NOMO-1 treated with dmso at 0.1 percent for 144 hours (cell line): ENCODE measurements around the gene SLC66A3.
A peak's percentile ranks its signal among the peaks of the same experiment; 100 is the strongest.

Experiments
- DNase-seq: peaks from one replicate; lab custom pipeline; 2025; ENCODE audit not compliant: unreplicated experiment; lab: John Stamatoyannopoulos, UW

SLC66A3 gene

GRCh38 chr2:11213090-11213638, 57.9 kb downstream of the SLC66A3 start:
- DNase-seq: no peak

GRCh38 chr2:11213975-11214374, 58.7 kb downstream of the SLC66A3 start:
- no peak for DNase-seq

GRCh38 chr2:11214770-11215169, 59.5 kb downstream of the SLC66A3 start:
- no peak for DNase-seq

- DNase-seq: no peak
Measured at GRCh38 chr2:11215407-11215806, 60.1 kb downstream of the SLC66A3 start.

- DNase-seq: no peak
Measured at GRCh38 chr2:11220445-11220844, 65.2 kb downstream of the SLC66A3 start.

GRCh38 chr2:11222845-11223244, 67.6 kb downstream of the SLC66A3 start:
- no peak for DNase-seq

GRCh38 chr2:11224887-11225286, 69.6 kb downstream of the SLC66A3 start:
- peak; percentile 24 for DNase-seq

- no peak for DNase-seq
Measured at GRCh38 chr2:11227595-11227994, 72.3 kb downstream of the SLC66A3 start.
